Dermis microvascular lymphatic vessel endothelial cell (primary cell): ENCODE data around the gene GNPTG. TPM values are rescaled to one million over a fixed set of nuclear protein-coding genes. Genes with fewer than 3 reads are reported as not detected.

Source experiments
- DNase-seq, 2 donors: peaks; one replicate each; pipeline versions ENCODE4 v3.0.0 to v3.0.0-alpha.2; 2010; ENCODE audit warnings: low read depth in 2 of 2
- total RNA-seq: library from RNA; depleted of rRNA; stranded (reverse); fragments of >200 nt; gene quantifications from 2 replicates; pipeline ENCODE4 v1.2.1, GENCODE V29; 2014

The GNPTG gene
- total RNA-seq, 1 donor from 2014 or later, result 16.8 TPM

- no peak for DNase-seq
These were observed 17.7 kb upstream of the GNPTG start for GRCh38 chr16:1333854-1334700.

- DNase-seq, result no peak
These were observed 17.0 kb upstream of the GNPTG start for GRCh38 chr16:1334739-1335138.

- DNase-seq, result no peak
These were observed 16.3 kb upstream of the GNPTG start for GRCh38 chr16:1335211-1335971.

GRCh38 chr16:1335996-1336395 is 15.7 kb upstream of the GNPTG start:
- no peak for DNase-seq

GRCh38 chr16:1336619-1337018 is 15.1 kb upstream of the GNPTG start:
- no peak for DNase-seq

GRCh38 chr16:1337486-1337885 is 14.2 kb upstream of the GNPTG start:
- DNase-seq, result no peak

- DNase-seq, result peak in 1 of 2 donors; percentile 46
These were observed 13.5 kb upstream of the GNPTG start for GRCh38 chr16:1338119-1338730.

- DNase-seq, result no peak
These were observed 12.7 kb upstream of the GNPTG start for GRCh38 chr16:1338855-1339675.

- no peak for DNase-seq
These were observed 10.8 kb upstream of the GNPTG start for GRCh38 chr16:1340730-1341494.

GRCh38 chr16:1341495-1342420 is 10.0 kb upstream of the GNPTG start:
- DNase-seq, result no peak

- peak; percentile 89 to 95 for DNase-seq
These were observed 9.0 kb upstream of the GNPTG start for GRCh38 chr16:1342526-1343427.

GRCh38 chr16:1343428-1344242 is 8.1 kb upstream of the GNPTG start:
- no peak for DNase-seq

- no peak for DNase-seq
These were observed 7.2 kb upstream of the GNPTG start for GRCh38 chr16:1344499-1344898.

- no peak for DNase-seq
These were observed 6.6 kb upstream of the GNPTG start for GRCh38 chr16:1345087-1345486.

- DNase-seq, result no peak
These were observed 5.9 kb upstream of the GNPTG start for GRCh38 chr16:1345651-1346421.

GRCh38 chr16:1346422-1347285 is 5.1 kb upstream of the GNPTG start:
- no peak for DNase-seq
